Amygdala (tissue), 56 donors: ENCODE measurements around the gene TMEM201.
A peak's percentile ranks its signal among the peaks of the same experiment; 100 is the strongest.

Experiments
- DNase-seq, 56 donors: peaks; one replicate each; lab custom pipeline; 2025; lab: John Stamatoyannopoulos, UW

TMEM201 gene

DNA sequence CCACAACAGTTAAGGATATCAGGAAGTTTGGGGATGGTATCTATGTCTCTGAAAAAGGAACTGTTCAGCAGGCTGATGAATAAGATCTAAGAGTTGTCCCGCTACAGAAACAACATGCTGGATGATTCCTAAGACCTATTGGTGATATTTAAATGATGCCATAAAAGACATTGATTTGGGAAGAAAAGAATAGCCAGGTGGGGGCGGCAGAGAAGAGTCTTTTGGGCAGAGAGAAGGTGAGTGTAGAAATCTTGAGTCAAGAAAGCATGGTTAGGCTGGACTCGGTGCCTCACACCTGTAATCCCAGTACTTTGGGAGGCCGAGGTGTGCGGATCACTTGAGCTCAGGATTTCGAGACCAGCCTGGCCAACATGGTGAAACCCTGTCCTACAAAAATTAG, 11.8 kb upstream of the TMEM201 start:
- DNase-seq, result no peak

DNA sequence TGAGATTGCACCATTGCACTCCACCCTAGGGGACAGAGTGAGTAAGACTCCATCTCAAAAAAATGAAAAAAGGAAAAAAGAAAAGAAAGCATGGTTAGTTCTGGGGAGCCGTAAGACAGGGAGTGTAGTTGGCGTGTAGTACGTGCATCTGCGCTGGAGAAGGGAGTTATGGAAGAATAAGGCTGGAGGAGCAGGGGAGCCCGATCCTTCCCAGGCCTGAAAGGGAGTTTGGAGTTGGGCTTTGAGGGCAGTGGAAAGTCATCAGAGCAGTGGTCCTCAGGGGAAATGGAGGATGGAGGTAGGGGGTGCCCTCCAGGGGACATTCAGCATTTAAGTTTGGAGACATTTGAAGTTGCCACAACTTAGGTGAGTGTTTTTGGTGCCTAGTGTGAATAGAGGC, 11.3 kb upstream of the TMEM201 start:
- no peak for DNase-seq

DNA sequence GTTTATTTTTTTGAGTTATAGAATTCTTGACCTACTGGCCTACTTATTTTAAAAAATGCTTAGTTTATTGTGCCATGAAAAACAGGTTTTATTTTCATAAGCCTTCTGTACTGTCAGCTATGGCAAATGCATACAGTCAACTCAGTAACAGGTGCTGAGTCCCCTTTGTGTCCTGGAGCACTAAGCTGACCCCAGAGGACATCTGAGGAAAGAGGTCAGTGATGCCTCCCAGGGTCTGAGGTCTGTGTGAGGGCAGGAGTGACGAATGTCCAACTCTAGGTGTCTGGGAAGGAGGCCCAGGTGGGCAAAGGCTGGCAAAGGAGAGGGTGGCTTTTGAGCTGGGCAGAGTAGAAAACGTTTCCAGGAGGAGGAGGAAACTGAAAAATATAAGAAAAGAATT, 7.8 kb upstream of the TMEM201 start:
- no peak for DNase-seq

DNA sequence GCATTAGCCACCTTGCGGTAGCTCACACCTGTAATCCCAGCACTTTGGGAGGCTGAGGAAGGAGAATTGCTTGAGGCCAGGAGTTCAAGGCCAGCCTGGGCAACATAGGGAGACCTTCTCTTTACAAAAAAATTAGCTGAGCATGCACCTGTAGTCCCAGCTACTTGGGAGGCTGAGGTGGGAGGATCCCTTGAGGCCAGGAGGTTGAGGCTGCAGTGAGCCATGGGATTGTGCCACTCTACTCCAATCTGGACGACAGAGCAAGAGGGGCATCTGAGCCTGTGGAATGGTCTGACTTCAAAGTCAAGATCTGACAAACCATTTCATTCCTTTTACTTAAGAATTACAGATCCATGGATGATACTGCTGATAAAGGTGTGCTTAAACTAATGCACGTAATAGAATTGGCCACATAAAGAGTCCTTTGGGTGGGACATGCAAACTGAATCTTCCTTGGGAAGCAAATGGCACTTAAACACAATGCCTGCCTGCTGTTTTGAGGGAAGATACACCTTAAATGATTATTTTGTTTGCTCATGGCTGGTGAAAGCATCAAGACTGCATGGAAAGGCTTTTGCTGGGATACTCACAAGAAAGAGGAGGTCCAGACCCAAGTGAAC, 2.5 kb upstream of the TMEM201 start:
- DNase-seq, result no peak

DNA sequence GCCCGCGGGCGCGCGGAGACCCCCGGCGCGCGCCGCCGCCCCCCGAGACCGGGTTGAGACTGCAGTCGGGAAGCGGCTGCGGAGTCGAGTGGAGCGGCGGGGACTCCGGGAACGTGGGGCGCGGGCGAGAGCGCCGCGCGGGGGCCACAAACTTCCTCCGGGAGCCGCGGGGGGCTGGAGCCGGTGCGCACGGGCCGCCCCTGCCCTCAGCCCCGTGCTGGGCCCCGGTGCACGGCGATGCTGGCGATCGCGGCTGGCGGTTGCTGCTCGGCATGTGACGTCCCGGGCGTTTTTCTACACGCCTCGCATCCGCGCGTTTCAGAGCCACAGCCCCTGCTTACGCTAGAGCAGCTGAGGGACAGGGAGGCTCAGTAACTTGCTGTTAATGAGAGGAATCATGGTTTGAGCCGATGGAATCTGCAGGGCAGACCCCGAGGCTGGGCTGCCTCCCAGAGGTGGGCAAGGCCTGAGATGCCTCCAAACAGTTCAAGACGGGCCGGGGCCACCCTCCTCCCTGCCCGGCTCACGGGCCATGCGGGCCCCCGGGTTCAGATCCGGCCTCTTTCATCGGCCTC, 520 bp downstream of the TMEM201 start:
- peak in 13 of 56 donors; percentile 14 to 62 (median 29) for DNase-seq

DNA sequence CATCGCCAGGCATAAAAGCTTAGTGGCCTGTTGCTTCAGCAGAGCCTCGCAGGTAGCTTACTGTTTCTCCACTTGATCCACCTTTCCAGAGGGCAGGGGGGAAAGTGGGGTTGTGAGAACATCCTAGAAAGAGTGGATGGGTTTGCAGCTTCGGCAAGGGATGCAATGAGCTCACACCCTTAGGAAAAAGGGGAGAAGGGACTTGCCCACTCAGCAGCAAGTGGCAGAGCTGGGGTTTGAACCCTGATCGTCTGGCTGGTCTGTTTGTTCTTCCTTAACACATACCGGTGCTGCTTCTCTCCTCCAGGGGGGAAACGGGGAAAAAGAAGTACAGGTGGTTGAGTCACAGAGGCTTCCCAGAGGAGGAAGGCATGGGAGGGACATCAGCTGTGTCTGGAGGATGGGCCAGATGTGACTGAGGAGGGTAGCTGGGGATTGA, 1.0 kb downstream of the TMEM201 start:
- DNase-seq, result no peak

DNA sequence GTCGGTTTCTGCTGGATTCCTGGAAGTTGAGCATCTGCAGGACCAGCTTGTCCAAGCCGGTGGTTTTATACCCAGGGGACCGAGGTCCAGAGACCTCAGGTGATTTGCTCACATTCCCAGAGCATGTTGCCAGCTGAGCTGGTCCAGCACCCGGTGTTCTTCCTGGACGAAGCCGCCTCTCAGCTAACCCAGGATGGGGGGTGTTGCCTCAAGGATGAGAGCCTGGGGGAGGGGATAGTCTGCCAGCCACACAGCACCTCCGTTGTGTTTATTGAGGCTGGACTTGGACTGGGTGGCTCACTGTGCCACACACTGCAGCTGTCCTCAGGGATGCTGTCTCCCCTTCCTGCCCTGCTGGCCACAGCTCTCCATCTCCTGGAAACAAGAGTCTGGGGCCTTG, 1.5 kb downstream of the TMEM201 start:
- peak in 1 of 56 donors; percentile 15 for DNase-seq

DNA sequence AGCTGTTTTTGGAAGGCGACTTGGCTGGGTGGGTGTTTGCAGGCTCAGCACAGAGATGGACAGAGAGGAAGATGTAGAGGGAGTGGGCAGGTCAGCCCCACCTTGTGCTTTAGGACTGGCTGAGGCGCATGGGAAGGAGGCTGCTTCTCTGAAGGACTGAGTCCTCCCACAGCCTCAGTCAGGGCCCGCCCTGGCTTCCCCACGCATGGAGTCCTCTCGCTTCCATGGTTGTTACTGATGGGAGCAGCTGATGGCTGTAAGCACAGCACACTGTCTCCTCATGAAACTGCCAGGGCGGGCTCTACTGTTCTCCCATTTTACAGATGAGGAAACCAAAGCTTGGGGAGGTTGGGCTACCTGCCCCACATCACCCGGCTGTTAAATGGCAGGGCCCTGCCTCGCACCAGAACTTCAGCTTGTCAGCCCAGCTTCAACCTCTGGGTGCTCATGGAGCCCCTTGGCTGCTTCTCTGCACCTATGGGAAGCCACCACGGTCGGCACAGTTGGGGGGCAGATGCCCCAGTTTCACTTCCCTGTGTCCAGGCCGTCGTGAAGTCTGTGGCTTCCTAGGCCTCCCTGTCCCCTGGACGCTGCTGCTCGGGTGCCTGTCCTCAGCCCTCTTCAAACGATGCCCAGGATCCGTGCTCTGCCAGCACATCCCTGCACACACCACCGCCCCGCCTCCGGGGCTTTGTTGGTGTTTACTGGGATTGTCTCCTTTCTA, 2.4 kb downstream of the TMEM201 start:
- peak in 2 of 56 donors; percentile 23 to 40 for DNase-seq

DNA sequence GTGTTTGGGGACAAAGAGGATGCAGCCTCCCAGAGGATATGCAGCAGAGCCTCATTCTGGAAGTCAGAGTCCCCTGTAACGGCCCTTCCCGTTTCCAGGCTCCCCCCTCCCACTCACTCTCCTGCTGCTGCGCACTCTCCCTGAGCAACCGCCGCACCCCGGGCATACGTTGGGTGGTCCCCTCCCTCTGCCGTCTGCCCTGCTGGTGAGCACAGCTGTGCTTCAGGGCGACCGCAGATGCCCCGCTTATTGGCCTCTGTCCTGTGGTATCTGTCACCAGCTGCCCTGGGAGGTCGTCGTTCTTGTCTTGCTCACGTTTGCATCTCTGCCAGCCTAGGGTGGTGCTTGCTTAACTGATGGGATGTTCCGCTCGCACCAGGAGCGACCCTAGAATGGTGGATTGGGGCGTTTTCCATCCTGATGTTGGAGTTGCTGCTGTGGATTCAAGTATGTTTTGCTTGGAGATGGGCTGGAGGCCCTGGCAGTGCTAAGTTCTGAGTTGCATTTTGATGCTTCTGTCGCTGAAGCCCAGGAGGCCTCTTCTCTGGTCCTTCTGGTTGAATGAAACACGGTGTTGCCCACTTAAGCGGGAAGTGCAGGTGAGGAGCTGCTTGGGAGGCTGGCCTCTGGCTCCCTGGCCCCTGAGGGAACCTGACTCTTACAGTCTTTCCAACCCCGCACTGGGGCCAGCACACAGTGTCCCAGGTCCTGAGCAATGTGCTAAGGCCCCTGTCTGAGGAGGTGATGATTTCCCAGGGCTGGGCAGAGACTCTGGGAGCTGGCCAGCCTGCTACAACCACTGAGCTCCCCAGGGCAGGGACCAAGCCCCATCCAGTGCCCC, 3.2 kb downstream of the TMEM201 start:
- peak in 6 of 56 donors; percentile 6 to 40 (median 30) for DNase-seq

DNA sequence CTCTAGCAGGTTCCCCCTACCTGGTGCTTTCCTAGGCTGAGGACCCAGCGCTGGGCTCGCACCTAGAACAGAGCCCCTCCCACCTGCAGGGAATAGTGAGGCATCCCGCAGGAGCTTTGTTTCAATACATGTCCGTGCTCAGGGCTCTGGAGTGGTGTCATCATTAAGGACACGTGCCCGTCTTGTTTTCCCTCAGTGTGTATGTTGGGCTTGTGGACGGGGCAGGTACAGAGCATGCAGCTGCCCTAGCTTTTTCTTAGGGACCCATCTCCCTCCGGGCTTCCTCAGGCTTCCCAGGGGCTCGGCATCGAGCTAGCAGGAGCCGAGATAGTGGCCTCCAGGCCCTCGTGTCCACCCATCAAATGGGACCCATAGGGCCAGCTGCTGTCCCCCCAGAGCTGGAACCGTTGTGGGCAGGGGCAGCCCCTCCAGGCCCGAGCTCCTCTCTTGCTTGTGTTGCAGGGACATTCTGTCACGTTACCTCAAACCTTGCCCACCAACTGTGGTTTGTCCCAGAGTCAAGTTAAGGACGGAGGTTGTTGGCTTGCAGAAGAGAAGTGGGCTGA, 3.9 kb downstream of the TMEM201 start:
- DNase-seq, result no peak

DNA sequence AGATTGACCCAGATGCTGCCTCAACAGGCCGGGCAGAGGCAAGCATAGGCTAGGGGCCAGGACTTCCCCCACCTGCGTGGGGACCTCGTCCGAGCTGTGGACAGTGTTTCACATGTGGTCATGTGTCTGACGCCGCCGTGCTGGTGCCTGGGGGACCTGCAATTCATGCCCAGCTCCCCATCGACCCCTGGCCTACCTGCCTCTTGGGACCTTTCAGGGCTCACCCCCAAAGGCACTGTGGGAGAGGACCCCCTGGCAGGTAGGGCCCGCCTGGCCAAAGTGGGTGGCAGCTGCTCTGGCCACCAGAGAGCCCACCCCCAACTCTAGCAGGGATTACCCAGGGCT, 4.4 kb downstream of the TMEM201 start:
- DNase-seq, result no peak

DNA sequence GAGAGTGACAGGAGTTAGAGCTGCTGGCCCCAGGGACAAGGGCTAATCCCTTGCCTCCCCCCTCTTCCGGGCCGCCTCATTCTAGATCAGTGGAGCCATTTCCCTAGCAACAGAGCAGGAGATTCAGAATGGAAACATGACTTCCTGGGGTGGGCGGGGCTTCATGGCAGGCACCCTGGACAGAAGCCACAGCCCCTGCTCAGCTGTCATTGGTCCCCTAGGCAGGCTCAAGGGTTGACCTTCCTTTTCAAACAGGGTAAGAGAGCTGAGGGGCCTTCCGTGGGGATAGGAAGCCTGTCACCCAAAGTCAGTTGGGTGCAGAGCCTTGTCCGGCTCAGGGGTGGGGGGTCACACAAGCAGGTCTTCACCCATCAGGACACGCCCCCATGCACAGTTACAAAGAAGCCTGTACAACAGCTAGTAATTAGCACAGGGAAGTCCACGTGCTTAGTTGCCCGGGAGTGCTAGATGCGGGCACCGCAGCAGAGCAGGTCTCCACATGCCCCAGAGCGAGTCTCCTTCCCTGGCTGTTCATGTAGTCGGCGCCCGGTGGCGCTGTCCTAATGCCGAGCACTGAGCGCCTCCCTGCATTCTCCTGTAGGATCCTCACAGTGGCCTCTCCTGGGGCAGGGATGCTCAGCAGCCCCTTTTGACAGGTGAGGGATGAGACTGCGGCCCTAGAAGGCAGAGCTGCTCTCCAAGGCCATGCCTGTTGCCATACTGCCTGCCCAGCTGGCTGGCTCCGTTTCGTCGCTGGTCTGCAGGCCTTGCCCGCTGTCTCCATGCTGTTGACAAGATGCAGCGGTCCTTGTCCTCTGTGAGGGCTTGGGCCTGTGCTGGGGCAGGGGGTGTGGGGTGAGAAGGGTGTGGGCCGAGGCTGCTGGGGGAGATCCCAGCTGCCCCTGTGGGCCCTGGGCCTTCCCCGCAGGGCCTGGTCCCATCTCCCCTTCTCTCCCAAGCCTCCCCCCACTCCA, 5.1 kb downstream of the TMEM201 start:
- DNase-seq, result peak in 35 of 56 donors; percentile 7 to 72 (median 45)

DNA sequence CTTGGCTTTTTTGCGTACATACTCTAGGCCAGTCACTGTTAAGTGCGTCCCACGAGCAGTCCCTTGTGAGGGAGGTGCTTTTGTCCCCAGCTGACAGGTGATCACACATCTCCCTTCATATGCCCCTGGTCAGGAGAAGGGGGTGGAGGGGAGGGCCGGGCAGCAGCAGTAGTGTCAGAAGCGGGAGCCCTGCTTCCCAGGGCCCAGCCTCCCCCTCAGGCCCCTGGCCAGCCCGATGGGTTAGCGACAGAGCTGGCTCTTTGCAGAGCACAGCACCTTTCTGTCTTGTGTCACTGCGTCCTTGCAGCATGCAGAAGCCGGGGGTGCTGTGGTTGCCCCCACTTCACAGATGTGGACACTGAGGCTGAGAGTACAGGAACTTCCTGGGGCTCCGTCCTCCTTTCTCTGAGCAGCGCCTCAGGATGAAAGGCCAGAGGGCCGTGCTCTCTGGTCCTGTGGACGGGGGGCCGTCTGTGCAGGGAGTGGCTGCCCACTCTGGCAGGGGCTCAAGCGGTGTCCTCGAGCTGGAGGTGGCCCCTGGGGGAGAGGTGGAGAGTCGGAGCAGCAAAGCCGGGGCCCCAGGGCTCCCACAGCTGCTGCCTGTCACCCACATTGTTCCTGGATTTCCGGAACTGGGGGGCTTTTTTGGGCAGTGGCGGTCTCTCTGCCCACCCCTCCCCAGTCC, 5.9 kb downstream of the TMEM201 start:
- no peak for DNase-seq

DNA sequence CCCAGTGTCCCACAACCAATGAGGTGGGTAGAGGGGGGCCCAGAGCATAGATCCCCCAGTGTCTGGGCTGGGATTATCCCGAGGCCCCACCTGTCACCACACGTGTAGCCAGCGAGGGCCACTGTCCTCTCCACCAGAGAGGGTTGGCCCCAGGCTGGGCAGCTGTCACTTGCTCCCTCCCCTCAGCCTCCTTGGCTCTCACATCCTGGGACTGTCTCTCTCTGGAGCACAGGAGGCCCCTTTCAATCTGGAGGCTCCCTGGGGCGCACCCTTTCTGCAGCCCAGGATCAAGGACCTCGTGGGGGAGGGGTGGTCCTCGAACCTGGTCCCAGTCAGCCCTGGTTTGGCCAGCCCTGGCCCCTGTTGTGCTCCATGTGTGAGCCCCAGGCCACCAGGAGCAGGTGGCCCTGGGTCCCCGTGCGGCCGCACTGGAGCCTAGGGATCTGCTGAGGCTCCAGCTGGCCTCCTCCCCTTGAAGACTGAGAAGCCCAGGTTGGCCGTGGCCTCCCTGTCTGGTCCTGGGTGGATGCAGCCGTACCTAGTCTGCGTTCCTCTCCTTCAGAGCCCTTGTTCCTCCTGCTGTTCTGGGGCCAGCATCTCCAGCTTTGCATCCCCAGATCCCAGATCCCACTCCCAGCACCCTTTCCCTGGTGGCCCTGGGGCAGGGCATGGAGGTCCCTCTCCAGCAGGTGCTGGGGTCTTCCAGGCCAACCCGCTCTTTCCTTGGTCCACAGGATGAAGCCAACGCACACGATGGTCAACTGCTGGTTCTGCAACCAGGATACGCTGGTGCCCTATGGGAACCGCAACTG, 6.7 kb downstream of the TMEM201 start:
- no peak for DNase-seq

DNA sequence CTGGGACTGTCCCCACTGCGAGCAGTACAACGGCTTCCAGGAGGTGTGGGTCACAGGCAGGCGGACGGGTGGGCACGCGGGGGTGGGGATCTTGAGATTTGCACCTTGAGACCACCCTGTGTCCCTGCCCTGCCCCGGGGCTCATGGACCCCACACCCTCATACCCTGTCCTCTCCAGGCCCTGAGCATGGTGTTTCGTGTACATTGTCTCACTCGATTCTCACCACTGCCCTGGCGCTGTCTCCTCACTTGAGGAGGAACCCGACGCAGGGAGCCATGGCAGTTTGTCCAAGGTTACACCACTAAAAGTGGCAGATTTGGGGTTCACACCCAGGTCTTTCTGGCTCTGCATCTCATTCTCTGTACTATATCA, 7.2 kb downstream of the TMEM201 start:
- no peak for DNase-seq

DNA sequence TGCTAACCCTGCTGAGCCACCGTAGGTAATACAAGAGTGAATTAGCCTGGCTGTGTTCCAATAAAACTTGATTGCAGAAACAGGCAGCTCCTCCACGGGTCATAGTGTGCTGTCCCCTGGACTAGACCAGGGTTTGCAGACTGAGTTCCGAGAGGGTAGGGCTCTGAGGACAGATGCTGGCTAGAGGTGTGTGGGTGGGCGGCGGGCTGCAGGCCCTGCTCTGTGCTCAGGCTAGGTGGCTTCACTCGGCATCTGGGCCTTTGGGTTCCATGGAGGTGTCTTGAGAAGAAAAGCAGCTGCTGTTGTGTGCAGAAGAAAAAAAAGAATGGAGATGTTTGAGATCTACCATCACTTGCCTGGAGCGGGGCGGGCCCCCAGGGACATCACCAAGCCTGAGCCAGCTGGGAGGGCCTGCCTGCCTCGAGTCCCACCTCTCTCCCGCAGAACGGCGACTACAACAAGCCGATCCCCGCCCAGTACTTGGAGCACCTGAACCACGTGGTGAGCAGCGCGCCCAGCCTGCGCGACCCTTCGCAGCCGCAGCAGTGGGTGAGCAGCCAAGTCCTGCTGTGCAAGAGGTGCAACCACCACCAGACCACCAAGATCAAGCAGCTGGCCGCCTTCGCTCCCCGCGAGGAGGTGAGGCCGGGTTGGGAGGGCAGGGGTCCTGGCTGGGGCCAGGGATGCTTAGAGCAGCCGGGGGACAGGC, 7.9 kb downstream of the TMEM201 start:
- DNase-seq, result no peak
